ENCODE measurements around the gene PCDHGC4. TPM values are rescaled to one million over a fixed set of nuclear protein-coding genes. Genes with fewer than 3 reads are reported as not detected.
A peak's percentile ranks its signal among the peaks of the same experiment; 100 is the strongest.

The PCDHGC4 gene
- total RNA-seq, 1 experiment from 2014 or later: 4.3 TPM

DNA sequence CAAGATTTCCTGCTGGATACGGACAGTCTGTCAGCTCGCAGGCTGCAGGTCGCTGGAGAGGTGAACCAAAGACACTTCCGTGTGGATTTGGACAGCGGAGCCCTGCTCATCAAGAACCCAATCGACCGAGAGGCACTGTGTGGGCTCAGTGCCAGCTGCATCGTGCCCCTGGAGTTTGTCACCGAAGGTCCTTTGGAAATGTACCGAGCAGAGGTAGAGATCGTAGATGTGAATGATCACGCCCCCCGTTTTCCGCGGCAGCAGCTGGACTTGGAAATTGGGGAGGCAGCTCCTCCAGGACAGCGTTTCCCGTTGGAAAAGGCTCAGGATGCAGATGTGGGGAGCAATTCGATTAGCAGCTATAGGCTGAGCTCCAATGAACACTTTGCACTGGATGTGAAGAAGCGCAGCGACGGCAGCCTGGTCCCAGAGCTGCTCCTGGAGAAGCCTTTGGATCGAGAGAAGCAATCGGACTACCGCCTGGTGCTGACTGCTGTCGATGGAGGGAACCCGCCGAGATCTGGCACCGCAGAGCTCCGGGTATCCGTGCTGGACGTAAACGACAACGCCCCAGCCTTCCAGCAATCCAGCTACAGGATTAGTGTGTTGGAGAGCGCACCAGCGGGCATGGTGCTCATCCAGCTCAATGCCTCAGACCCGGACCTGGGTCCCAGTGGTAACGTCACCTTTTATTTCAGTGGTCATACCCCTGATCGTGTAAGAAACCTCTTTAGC is 658 bp downstream of the PCDHGC4 start:
- H2BK5ac ChIP-seq (ENCODE audit: insufficient read length, low read length): no peak overlapping the region
- peak overlapping the region; percentile 91 for H3K4me2 ChIP-seq (ENCODE audit: insufficient read depth, insufficient read length, low read length)
- no peak overlapping the region for H3K27ac ChIP-seq (ENCODE audit: insufficient read length, low read depth, low read length)
- no peaks in the 10 kb centered on the region for H3K79me1 ChIP-seq (ENCODE audit: insufficient read depth, low read depth, low read length, poor library complexity, severe bottlenecking)
- H4K5ac ChIP-seq (ENCODE audit: insufficient read length, low read depth, low read length): no peak overlapping the region
- no peaks in the 10 kb centered on the region for H3K9me3 ChIP-seq (ENCODE audit: control insufficient read depth, low read depth, low read length)
- TF ChIP-seq, protein P1, sequence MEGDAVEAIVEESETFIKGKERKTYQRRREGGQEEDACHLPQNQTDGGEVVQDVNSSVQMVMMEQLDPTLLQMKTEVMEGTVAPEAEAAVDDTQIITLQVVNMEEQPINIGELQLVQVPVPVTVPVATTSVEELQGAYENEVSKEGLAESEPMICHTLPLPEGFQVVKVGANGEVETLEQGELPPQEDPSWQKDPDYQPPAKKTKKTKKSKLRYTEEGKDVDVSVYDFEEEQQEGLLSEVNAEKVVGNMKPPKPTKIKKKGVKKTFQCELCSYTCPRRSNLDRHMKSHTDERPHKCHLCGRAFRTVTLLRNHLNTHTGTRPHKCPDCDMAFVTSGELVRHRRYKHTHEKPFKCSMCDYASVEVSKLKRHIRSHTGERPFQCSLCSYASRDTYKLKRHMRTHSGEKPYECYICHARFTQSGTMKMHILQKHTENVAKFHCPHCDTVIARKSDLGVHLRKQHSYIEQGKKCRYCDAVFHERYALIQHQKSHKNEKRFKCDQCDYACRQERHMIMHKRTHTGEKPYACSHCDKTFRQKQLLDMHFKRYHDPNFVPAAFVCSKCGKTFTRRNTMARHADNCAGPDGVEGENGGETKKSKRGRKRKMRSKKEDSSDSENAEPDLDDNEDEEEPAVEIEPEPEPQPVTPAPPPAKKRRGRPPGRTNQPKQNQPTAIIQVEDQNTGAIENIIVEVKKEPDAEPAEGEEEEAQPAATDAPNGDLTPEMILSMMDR (conservative IDR thresholded peaks at IDR 0.05): no peak
- H2AFZ ChIP-seq (ENCODE audit: low read length): no peak overlapping the region
- Mint-ChIP-seq H3K9me3 (no peaks in the 10 kb centered on the region), H3K4me3 (peak overlapping the region; percentile 76 to 88), H3K27me3 (ENCODE audit: low read depth) (peaks cover 23% of the 10 kb centered on the region), H3K27ac (no peak overlapping the region), H3K36me3 (ENCODE audit: insufficient read depth in 1 of 3, low read depth in 3 of 3) (peaks cover 8 to 16% (median 13%) of the 10 kb centered on the region in 3 experiments; a peak in 5 of 7 replicates), H3K4me1 (peaks cover 39 to 43% of the 10 kb centered on the region in 2 experiments)
- H3K27me3 ChIP-seq (ENCODE audit: insufficient read depth, low read length): peaks cover 8% of the 10 kb centered on the region; the same call in 1 of the 2 replicates
- H3K56ac ChIP-seq (ENCODE audit: insufficient read length, low read depth, low read length): no peak overlapping the region
- no peak for DNase-seq
- H4K91ac ChIP-seq (ENCODE audit: insufficient read length, low read depth, low read length): no peak overlapping the region
- H3K23me2 ChIP-seq (ENCODE audit: insufficient read length, low read depth, low read length, poor library complexity, severe bottlenecking): peaks cover 8% of the 10 kb centered on the region
- H3K4ac ChIP-seq (ENCODE audit: low read depth, low read length): no peak overlapping the region
- peaks cover 5% of the 10 kb centered on the region; the same call in 1 of the 2 replicates for H3K4me1 ChIP-seq (ENCODE audit: insufficient read depth, low read length)
- no peak overlapping the region for H3T11ph ChIP-seq (ENCODE audit: low read length)
- H2BK15ac ChIP-seq (ENCODE audit: low read depth, low read length): no peak overlapping the region
- H3K14ac ChIP-seq (ENCODE audit: insufficient read depth, low read length): no peak overlapping the region
- no peak overlapping the region for H2BK20ac ChIP-seq (ENCODE audit: low read depth, low read length, poor library complexity, severe bottlenecking)
- H3K79me2 ChIP-seq (ENCODE audit: insufficient read depth, low read length): no peaks in the 10 kb centered on the region; the same call in 1 of the 2 replicates
- no peak overlapping the region for H3K18ac ChIP-seq (ENCODE audit: insufficient read length, low read depth, low read length)
- no peak overlapping the region for H2BK12ac ChIP-seq (ENCODE audit: insufficient read length, low read depth, low read length)
- H3K23ac ChIP-seq (ENCODE audit: insufficient read length, low read depth, low read length): no peak overlapping the region
- H3K9ac ChIP-seq (ENCODE audit: extremely low read depth, insufficient read length, low read length): peak overlapping the region; percentile 17
- no peak overlapping the region for H4K8ac ChIP-seq (replicated peaks; ENCODE audit: insufficient read length, low read depth, low read length)
- no peak overlapping the region for H2AK5ac ChIP-seq (ENCODE audit: insufficient read length, low read length)
- H4K20me1 ChIP-seq (ENCODE audit: control insufficient read depth, insufficient read depth, insufficient read length): no peaks in the 10 kb centered on the region
- no peak overlapping the region for H2BK120ac ChIP-seq (ENCODE audit: low read depth, low read length, poor library complexity, severe bottlenecking)
- WGBS (ENCODE audit: extremely low coverage, insufficient read length, low lambda C conversion rate): no CpG with 5 or more reads among the region's 38 CpGs
